ENCODE data around the gene TSHZ1. TPM values are rescaled to one million over a fixed set of nuclear protein-coding genes. Genes with fewer than 3 reads are reported as not detected.

Gene TSHZ1
- total RNA-seq, 2 experiments from 2014 or later: 5.9 to 9.5 TPM

DNA sequence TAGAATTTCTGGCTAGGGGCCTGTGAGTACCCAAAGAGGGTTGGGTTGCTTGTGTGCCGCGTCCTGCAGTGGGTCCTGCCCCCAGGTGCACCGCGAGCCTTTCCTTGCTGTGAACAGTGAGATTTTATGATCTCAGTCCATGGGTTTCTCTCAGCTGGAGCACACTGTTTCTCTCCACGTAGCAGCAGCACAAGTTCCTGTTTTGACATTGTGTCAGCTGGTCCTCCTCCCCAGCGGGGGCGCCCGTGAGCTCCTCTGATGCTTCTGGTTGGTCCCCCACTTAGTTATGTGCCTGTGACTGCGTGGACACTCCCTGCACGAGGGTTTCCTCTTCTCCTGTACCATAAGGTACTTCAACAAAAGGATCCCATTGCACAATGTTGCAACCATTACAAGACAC lies 29.8 kb downstream of the TSHZ1 start:
- intact Hi-C loops (cut with micrococcal nuclease; ENCODE audit: unreplicated experiment): no loop called here
- Histone ChIP-seq H3K79me2 (ENCODE audit: insufficient read depth, low read depth, low read length) (no peaks in the 10 kb centered on the region), H3K9me3 (ENCODE audit: low read length) (no peaks in the 10 kb centered on the region), H3K4me2 (ENCODE audit: low read length) (no peak overlapping the region), H2AFZ (ENCODE audit: low read length) (no peak overlapping the region), H3K4me1 (ENCODE audit: insufficient read depth, low read length, poor library complexity, severe bottlenecking) (no peaks in the 10 kb centered on the region), H3K27ac (ENCODE audit: low read depth, low read length, poor library complexity, severe bottlenecking) (no peak overlapping the region), H3K4me3 (ENCODE audit: low read depth, low read length, poor library complexity, severe bottlenecking) (no peak overlapping the region), H3K9me2 (ENCODE audit: insufficient read depth, low read length) (no peaks in the 10 kb centered on the region), H4K20me1 (ENCODE audit: insufficient read depth, low read length) (no peaks in the 10 kb centered on the region), H3K36me3 (ENCODE audit: insufficient read depth, low read length) (no peaks in the 10 kb centered on the region)
- BruUV-seq (replicated peaks): no TSS peak
- TF ChIP-seq, protein P1, sequence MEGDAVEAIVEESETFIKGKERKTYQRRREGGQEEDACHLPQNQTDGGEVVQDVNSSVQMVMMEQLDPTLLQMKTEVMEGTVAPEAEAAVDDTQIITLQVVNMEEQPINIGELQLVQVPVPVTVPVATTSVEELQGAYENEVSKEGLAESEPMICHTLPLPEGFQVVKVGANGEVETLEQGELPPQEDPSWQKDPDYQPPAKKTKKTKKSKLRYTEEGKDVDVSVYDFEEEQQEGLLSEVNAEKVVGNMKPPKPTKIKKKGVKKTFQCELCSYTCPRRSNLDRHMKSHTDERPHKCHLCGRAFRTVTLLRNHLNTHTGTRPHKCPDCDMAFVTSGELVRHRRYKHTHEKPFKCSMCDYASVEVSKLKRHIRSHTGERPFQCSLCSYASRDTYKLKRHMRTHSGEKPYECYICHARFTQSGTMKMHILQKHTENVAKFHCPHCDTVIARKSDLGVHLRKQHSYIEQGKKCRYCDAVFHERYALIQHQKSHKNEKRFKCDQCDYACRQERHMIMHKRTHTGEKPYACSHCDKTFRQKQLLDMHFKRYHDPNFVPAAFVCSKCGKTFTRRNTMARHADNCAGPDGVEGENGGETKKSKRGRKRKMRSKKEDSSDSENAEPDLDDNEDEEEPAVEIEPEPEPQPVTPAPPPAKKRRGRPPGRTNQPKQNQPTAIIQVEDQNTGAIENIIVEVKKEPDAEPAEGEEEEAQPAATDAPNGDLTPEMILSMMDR (conservative IDR thresholded peaks at IDR 0.05; ENCODE audit: low read length): 0 out of 2 replicates have a peak, but pooled peaks have one; percentile 18
- no peak for TF ChIP-seq EZH2phosphoT487 (IDR thresholded peaks at IDR 0.05; ENCODE audit: borderline replicate concordance, low read depth, low read length)
- ChIA-PET POLR2A (no interaction called here), CTCF (ENCODE audit: unreplicated experiment) (interaction anchor here (0.7 kb wide), 1 partner anchor 9 kb away, joined by 3 read pairs; no protein-coding TSS in a partner anchor)
- DNase-seq (ENCODE audit: low spot score): no peak

DNA sequence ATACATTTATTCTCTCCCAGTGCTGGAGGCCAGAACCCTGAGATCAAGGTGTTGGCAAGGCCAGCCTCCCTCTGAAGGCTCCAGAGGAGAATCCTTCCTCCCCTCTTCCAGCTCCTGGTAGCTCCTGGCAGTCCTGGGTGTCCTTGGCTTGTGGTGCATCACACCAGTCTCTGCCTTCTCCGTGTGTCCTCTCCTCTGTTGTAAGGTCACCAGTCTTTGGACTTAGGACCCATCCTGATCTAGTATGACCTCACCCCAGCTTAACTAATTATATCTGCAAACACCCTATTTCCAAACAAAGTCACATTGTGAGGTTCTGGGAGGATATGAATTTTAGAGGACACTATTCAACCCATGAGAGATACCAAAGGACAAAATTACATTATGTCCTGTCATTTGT lies 31.1 kb downstream of the TSHZ1 start:
- H3K9me2 ChIP-seq (ENCODE audit: insufficient read depth, low read length): no peaks in the 10 kb centered on the region
- intact Hi-C loops (cut with micrococcal nuclease; ENCODE audit: unreplicated experiment): no loop called here
- BruUV-seq (replicated peaks): no TSS peak
- H3K4me1 ChIP-seq (ENCODE audit: insufficient read depth, low read length, poor library complexity, severe bottlenecking): no peaks in the 10 kb centered on the region
- TF ChIP-seq, protein P1 (conservative IDR thresholded peaks at IDR 0.05; ENCODE audit: low read length): no peak
- no peak for TF ChIP-seq EZH2phosphoT487 (IDR thresholded peaks at IDR 0.05; ENCODE audit: borderline replicate concordance, low read depth, low read length)
- no peak for DNase-seq (ENCODE audit: low spot score)
- no peak overlapping the region for H3K4me2 ChIP-seq (ENCODE audit: low read length)
- CTCF ChIA-PET (ENCODE audit: unreplicated experiment): no interaction called here
- no peak overlapping the region for H3K27ac ChIP-seq (ENCODE audit: low read depth, low read length, poor library complexity, severe bottlenecking)
- H4K20me1 ChIP-seq (ENCODE audit: insufficient read depth, low read length): no peaks in the 10 kb centered on the region
- POLR2A ChIA-PET: no interaction called here
- no peaks in the 10 kb centered on the region for H3K79me2 ChIP-seq (ENCODE audit: insufficient read depth, low read depth, low read length)
- H3K4me3 ChIP-seq (ENCODE audit: low read depth, low read length, poor library complexity, severe bottlenecking): no peak overlapping the region
- no peaks in the 10 kb centered on the region for H3K36me3 ChIP-seq (ENCODE audit: insufficient read depth, low read length)
- no peak overlapping the region for H2AFZ ChIP-seq (ENCODE audit: low read length)
- H3K9me3 ChIP-seq (ENCODE audit: low read length): no peaks in the 10 kb centered on the region

DNA sequence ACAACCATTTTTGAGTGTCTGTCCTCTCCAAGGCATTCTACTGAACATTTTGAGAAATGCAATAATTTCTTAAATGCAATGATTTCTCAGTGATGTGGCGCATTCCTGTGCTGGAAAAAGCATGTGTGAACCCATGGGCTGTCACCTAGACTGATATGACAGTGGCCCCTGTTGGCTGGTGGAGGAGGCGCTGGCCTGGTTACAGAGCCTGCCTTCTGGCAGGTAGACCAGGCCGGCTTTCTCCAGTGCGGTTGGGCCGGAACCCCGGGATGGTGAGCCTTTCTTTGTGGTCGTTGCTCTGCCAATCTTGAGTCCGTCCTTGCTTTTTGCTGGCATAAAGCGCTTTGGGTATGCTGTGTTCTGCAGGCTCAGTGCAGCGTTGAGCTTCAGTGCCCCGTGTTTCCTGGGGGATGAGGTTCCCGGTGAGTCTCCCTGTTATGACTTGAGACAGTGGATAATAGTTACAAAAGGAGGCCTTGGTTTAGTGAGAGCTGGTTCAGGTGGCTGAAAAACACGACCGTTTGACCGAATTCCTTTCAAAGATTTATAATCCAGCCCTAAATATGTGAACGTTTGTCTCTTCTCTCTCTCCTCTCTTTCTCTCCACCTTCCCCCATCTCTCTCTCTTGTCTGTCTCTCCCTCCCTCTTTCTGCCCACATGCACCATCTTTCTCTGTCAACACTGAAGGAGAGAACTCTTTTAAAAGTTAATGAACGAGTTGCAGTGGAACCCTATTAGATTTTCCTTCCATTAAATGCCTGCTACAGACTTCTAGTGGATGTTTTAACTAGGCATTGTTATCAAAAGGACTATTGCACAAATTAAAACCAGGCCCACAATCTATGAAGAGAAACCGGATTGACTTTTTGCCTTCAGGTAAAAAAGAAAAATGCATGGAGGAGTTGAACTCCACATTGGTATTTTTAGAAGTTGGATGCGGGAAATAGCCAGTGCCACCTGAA lies 34.0 kb downstream of the TSHZ1 start:
- H3K79me2 ChIP-seq (ENCODE audit: insufficient read depth, low read depth, low read length): no peaks in the 10 kb centered on the region
- no peaks in the 10 kb centered on the region for H3K9me3 ChIP-seq (ENCODE audit: low read length)
- H3K4me2 ChIP-seq (ENCODE audit: low read length): no peak overlapping the region
- no peaks in the 10 kb centered on the region for H3K4me1 ChIP-seq (ENCODE audit: insufficient read depth, low read length, poor library complexity, severe bottlenecking)
- DNase-seq (ENCODE audit: low spot score): no peak
- H2AFZ ChIP-seq (ENCODE audit: low read length): no peak overlapping the region
- H4K20me1 ChIP-seq (ENCODE audit: insufficient read depth, low read length): no peaks in the 10 kb centered on the region
- no peaks in the 10 kb centered on the region for H3K36me3 ChIP-seq (ENCODE audit: insufficient read depth, low read length)
- CTCF ChIA-PET (ENCODE audit: unreplicated experiment): no interaction called here
- BruUV-seq (replicated peaks): no TSS peak
- POLR2A ChIA-PET: interaction anchor here (0.7 kb wide), 1 partner anchor 15 kb away, joined by 3 read pairs; no protein-coding TSS in a partner anchor
- no peak overlapping the region for H3K27ac ChIP-seq (ENCODE audit: low read depth, low read length, poor library complexity, severe bottlenecking)
- H3K4me3 ChIP-seq (ENCODE audit: low read depth, low read length, poor library complexity, severe bottlenecking): no peak overlapping the region
- no peaks in the 10 kb centered on the region for H3K9me2 ChIP-seq (ENCODE audit: insufficient read depth, low read length)
- TF ChIP-seq, protein P1 (conservative IDR thresholded peaks at IDR 0.05; ENCODE audit: low read length): no peak
- no peak for TF ChIP-seq EZH2phosphoT487 (IDR thresholded peaks at IDR 0.05; ENCODE audit: borderline replicate concordance, low read depth, low read length)
- intact Hi-C loops (cut with micrococcal nuclease; ENCODE audit: unreplicated experiment): no loop called here
